Lower leg skin (tissue), 4 donors: Measurements from ENCODE around the gene GPX5. TPM values are rescaled to one million over a fixed set of nuclear protein-coding genes. Genes with fewer than 3 reads are reported as not detected.

Source experiments
- DNase-seq, 2 donors: peaks; one replicate each; pipeline ENCODE4 v3.0.0-alpha.2; 2019; ENCODE audit warnings: low spot score in 2 of 2
- H3K4me3 ChIP-seq: fragments of 200-600 bp; sonication (generic); 2 replicates; pipeline ENCODE4 v1.5.1; 2017; ENCODE audit warnings: mild to moderate bottlenecking, low read depth; ENCODE audit not compliant: poor library complexity, severe bottlenecking
- CTCF ChIP-seq, 3 donors: fragments of 450-650 bp; IDR thresholded peaks; one replicate each; pipeline ENCODE4 v1.5.1; 2016; ENCODE audit warnings: antibody characterized with exemption in 3 of 3, mild to moderate bottlenecking in 3 of 3, moderate library complexity in 2 of 3
- POLR2A ChIP-seq, 2 donors: fragments of 450-650 bp; IDR thresholded peaks; one replicate each; pipeline ENCODE4 v1.6.1; 2016 to 2017; ENCODE audit warnings: antibody characterized with exemption in 2 of 2, mild to moderate bottlenecking in 1 of 2, moderate library complexity in 1 of 2
- WGBS, 2 donors: methylation state at CpG; one replicate each; pipeline ENCODE4 v1.1.5; 2018; 5-methylcytosine and 5-hydroxymethylcytosine counted together
- intact Hi-C: fragments of 100-400 bp; cut with DNase I; formaldehyde crosslinking; loops from one replicate; pipeline ENCODE4 v1.15.0; 2023; ENCODE audit warnings: low total_unique reads
- total RNA-seq, 4 donors: library from RNA; depleted of rRNA; stranded (reverse); fragments of >200 nt; gene quantifications; one replicate each; pipeline ENCODE4 v1.1.0, GENCODE V29; 2016

Gene GPX5
- total RNA-seq, 4 donors from 2014 or later, result not detected

GRCh38 chr6:28551891-28552666 is 26.4 kb downstream of the GPX5 start:
- no peak for TF ChIP-seq CTCF (IDR thresholded peaks at IDR 0.05)
- TF ChIP-seq POLR2A (IDR thresholded peaks at IDR 0.05), result no peak
- DNase-seq, result no peak
- intact Hi-C loops, result no loop called here
- no peak overlapping the region for H3K4me3 ChIP-seq
- WGBS, 2 donors, result 63 to 64% methylated on average over 4 of the region's 4 CpGs

- no peak for TF ChIP-seq CTCF (IDR thresholded peaks at IDR 0.05)
- no peak for TF ChIP-seq POLR2A (IDR thresholded peaks at IDR 0.05)
- DNase-seq, result no peak
- no peak overlapping the region for H3K4me3 ChIP-seq
- intact Hi-C loops, result no loop called here
- 33 to 36% methylated on average over 8 of the region's 8 CpGs for WGBS, 2 donors
Measured at GRCh38 chr6:28553384-28553985, 27.8 kb downstream of the GPX5 start.

GRCh38 chr6:28553986-28554881 is 28.6 kb downstream of the GPX5 start:
- no peak for TF ChIP-seq CTCF (IDR thresholded peaks at IDR 0.05)
- no peak for TF ChIP-seq POLR2A (IDR thresholded peaks at IDR 0.05)
- DNase-seq, result no peak
- H3K4me3 ChIP-seq, result no peak overlapping the region
- intact Hi-C loops, result no loop called here
- 18 to 20% methylated on average over 25 of the region's 25 CpGs for WGBS, 2 donors

GRCh38 chr6:28555136-28555535 is 29.5 kb downstream of the GPX5 start:
- H3K4me3 ChIP-seq, result no peak overlapping the region
- intact Hi-C loops, result no loop called here
- 51 to 57% methylated on average over 2 of the region's 2 CpGs for WGBS, 2 donors
- DNase-seq, result no peak
- no peak for TF ChIP-seq POLR2A (IDR thresholded peaks at IDR 0.05)
- no peak for TF ChIP-seq CTCF (IDR thresholded peaks at IDR 0.05)

- 63 to 64% methylated on average over 3 of the region's 3 CpGs for WGBS, 2 donors
- H3K4me3 ChIP-seq, result no peak overlapping the region
- no peak for DNase-seq
- intact Hi-C loops, result no loop called here
- TF ChIP-seq CTCF (IDR thresholded peaks at IDR 0.05) (no peak), POLR2A (IDR thresholded peaks at IDR 0.05) (no peak)
Measured at GRCh38 chr6:28558629-28559028, 32.9 kb downstream of the GPX5 start.
